ENCODE data around the gene BRINP1.

BRINP1 gene

GRCh38 chr9:119366909-119367682, 2.1 kb downstream of the BRINP1 start:
- H3K27ac Mint-ChIP-seq: no peak overlapping the region
- H3K4me1 Mint-ChIP-seq: peaks cover 6% of the 10 kb centered on the region
- no peak overlapping the region for H3K4me3 Mint-ChIP-seq
- no peak for ATAC-seq
- peaks cover 42% of the 10 kb centered on the region for H3K27me3 Mint-ChIP-seq
- peaks cover 9% of the 10 kb centered on the region for H3K9me3 Mint-ChIP-seq
- H3K36me3 Mint-ChIP-seq: no peaks in the 10 kb centered on the region

DNA sequence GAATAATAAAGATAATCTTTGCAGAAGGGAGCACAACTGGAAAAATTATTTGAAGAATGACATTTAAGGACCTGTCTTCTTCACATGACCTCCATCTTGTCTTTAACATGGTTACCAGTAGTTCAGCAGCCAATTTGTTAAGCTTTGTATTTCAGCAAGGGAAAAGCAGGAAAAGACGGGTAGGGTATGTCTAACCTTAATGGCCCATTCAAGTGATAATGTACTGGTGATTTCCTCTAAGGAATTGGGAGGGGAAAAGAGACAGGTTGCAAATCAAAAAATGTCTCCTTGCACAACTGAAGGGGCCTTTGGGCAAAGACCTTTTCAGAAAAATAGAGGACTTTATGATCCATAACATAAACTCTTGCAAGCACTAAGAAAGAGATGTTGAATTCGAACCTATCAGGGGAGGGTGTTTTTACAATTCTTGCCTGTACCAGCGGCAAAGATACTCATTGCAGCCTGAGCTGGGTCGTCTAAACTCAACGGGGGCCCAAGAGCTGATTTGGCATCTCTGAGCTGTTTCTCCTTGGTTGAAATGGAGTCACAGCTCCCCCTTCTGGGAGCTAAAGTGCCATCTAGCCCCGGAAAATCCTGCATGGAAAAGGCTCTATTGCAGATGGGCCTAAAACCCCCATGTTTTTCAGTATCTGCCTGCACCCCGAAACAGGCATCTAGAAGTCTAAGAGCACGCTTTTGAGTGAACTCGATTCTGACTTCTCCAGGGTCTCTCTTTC, 3.8 kb downstream of the BRINP1 start:
- Mint-ChIP-seq H3K27me3 (peaks cover 31% of the 10 kb centered on the region), H3K4me1 (peaks cover 6% of the 10 kb centered on the region), H3K4me3 (no peak overlapping the region), H3K27ac (no peak overlapping the region), H3K9me3 (peaks cover 1% of the 10 kb centered on the region), H3K36me3 (no peaks in the 10 kb centered on the region)
- no peak for ATAC-seq

GRCh38 chr9:119360237-119360636, 9.0 kb downstream of the BRINP1 start:
- ATAC-seq: no peak
- Mint-ChIP-seq H3K4me1 (no peaks in the 10 kb centered on the region), H3K27ac (no peak overlapping the region), H3K27me3 (no peaks in the 10 kb centered on the region), H3K9me3 (no peaks in the 10 kb centered on the region), H3K36me3 (no peaks in the 10 kb centered on the region), H3K4me3 (no peak overlapping the region)

DNA sequence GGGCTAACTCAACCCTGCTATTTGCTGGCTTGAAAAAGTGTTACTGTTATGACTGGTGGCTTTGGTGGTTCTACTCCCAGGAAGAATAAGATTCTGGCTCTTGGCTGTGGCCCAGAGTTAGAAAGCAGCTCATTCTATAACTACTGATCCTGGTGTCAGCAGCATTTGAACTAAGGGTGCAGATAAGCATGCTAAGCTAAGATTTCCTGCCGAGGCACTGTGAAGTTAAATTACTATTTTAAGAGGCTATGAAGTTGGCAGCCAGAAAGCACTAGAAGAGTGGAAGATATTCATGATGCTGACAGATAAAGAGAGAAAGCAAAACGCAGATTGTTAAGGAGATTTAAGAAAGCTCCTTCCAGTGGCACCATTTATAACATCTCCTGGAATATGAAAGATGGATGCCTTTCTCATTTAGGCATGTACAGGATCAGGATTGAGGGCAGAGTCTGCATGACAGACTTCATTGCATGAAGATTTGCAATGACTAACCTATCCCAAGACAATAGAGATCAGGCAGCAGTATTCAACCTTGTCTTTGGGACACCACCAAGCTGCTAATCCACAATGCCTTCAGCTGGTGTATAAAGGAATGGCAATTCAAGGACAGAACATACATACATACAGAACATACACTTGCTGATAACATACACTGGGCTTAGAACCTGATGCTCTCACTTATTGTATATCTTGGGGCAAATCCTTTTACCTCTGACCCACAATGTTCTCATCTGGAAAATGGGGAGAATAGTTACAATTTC, 11.7 kb downstream of the BRINP1 start:
- Mint-ChIP-seq H3K9me3 (no peaks in the 10 kb centered on the region), H3K27ac (no peak overlapping the region), H3K4me3 (no peak overlapping the region), H3K36me3 (no peaks in the 10 kb centered on the region), H3K27me3 (no peaks in the 10 kb centered on the region), H3K4me1 (no peaks in the 10 kb centered on the region)
- ATAC-seq: no peak

DNA sequence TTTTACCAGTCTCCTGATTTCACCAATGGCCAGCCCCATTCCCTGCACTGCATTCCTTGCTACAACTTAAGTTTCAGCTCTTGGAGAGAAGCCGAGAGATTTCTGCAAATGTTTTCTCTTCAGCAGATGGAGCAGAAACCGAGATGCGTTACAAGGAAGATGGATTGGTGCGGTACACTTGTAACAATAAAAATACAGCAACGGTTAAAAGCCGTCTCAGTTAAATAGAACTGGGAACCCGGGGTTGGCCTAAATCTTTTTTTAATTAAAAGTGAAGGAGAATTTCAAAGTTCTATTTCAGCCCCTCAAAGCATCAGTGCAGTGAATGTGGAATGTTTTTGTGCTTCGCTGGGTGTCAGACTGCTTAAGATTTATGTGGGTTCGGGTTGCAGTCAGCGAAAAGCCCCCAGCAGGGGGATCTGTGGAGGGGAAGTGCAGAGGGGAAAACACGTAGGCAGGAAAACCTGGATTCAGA, 19.8 kb downstream of the BRINP1 start:
- H3K27ac Mint-ChIP-seq: no peak overlapping the region
- no peak overlapping the region for H3K4me3 Mint-ChIP-seq
- H3K36me3 Mint-ChIP-seq: no peaks in the 10 kb centered on the region
- ATAC-seq: no peak
- H3K4me1 Mint-ChIP-seq: no peaks in the 10 kb centered on the region
- H3K9me3 Mint-ChIP-seq: no peaks in the 10 kb centered on the region
- H3K27me3 Mint-ChIP-seq: peaks cover 10% of the 10 kb centered on the region

DNA sequence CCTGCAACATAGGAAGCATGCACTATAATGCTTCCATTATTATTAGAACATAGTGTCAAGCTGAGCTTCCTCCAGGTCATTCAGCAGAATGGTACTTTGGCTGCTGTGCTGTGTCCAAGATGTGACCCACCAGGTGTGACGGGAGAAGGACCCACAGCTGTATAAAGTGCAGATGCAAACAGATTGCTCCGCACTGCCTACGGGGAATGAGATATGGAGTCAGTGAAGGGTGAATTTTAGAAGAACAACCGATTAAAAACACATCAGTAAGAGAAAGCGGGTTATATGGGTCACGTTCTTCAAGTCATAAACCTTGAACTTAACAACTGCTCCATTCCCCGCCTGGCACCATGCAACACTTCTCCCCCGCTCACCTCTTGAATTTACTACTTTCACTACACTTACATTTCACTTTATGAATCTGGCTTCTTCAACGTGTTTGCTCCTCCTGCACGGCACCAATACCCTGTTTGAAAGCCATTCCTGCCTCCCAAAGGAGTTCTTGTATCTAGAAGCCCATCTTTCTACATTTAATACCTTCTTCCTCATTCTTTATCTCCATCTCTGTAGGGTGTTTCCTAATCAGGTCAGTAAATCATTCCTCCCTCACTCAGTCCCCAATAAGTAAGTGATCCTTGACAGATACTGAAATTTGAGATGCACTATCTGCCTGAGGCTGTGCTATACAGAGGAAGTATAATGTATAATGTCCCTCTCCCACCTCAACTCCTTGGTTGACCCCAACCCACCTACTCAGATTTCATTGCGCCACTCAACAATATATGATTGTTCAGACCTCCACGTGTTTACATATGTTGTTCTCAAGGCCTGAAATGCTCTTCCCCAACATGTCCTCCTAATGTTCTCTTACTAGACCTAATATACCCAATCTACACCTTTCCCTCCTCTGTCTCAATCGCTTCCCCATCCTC, 25.9 kb downstream of the BRINP1 start:
- no peak for ATAC-seq
- Mint-ChIP-seq H3K27me3 (peaks cover 10% of the 10 kb centered on the region), H3K27ac (no peak overlapping the region), H3K4me3 (no peak overlapping the region), H3K36me3 (no peaks in the 10 kb centered on the region), H3K4me1 (no peaks in the 10 kb centered on the region), H3K9me3 (peaks cover 3% of the 10 kb centered on the region)

- no peak for ATAC-seq
- Mint-ChIP-seq H3K4me3 (no peak overlapping the region), H3K27me3 (no peaks in the 10 kb centered on the region), H3K27ac (no peak overlapping the region), H3K36me3 (no peaks in the 10 kb centered on the region), H3K9me3 (peaks cover 5% of the 10 kb centered on the region), H3K4me1 (no peaks in the 10 kb centered on the region)
Observed at GRCh38 chr9:119339056-119339455, 30.2 kb downstream of the BRINP1 start.

DNA sequence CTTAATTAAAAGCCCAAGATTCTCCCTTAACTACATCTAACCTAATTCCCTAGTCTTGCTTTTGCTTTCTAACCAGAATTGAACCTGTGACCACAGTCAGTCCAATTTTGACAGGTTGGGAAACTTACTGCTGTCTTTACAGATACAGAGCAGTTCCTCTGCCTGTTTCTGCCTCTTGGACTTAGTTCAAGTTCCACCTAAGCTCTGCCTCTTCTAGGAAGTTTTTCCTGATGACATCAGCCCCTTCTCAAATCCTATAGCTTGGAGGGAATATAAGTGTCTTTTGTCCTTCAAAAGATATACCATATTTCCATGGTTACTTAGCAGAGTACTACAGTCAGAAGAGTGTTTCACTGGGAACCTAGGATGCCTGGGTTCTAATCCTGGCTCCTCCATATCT, 31.7 kb downstream of the BRINP1 start:
- H3K27me3 Mint-ChIP-seq: no peaks in the 10 kb centered on the region
- H3K27ac Mint-ChIP-seq: no peak overlapping the region
- ATAC-seq: no peak
- H3K4me3 Mint-ChIP-seq: no peak overlapping the region
- peaks cover 2% of the 10 kb centered on the region for H3K9me3 Mint-ChIP-seq
- H3K36me3 Mint-ChIP-seq: no peaks in the 10 kb centered on the region
- no peaks in the 10 kb centered on the region for H3K4me1 Mint-ChIP-seq

GRCh38 chr9:119334745-119335144, 34.5 kb downstream of the BRINP1 start:
- no peaks in the 10 kb centered on the region for H3K4me1 Mint-ChIP-seq
- H3K4me3 Mint-ChIP-seq: no peak overlapping the region
- ATAC-seq: no peak
- H3K27ac Mint-ChIP-seq: no peak overlapping the region
- peaks cover 6% of the 10 kb centered on the region for H3K9me3 Mint-ChIP-seq
- no peaks in the 10 kb centered on the region for H3K36me3 Mint-ChIP-seq
- H3K27me3 Mint-ChIP-seq: no peaks in the 10 kb centered on the region

DNA sequence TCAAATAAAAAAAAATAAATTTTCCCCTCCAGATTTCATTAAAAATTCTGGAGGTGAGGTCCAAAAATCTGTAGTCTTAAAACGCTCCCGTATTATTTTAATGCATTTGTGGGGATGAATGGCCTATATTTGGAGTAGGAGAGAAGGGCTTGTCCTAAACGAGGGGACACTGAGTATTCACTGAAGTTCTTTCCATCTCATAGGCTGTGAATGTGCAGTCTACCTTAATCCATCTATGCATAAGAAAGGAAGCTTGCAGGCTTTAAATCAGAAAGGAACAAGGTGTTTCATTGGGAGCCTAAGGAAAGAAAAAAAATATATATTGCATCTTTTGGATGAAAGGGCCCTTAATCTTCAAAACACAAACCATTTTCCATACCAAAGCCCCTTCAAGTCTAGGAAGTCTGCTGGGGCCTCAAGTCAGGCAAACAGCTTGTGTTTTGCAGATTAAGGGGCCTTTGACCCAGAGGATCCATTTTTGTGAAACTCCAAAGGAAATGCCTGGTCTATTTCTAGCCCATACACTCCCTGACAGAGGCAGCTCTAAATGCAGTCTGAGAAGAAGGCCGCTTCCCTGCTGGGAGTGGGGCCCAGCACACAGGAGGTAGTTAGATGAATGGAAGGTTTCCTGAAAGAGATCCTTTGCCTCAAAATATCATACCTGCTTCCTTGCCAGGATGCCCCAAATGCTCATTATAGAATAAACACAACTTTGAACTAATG, 35.6 kb downstream of the BRINP1 start:
- no peak for ATAC-seq
- Mint-ChIP-seq H3K27ac (no peak overlapping the region), H3K4me3 (no peak overlapping the region), H3K9me3 (peaks cover 7% of the 10 kb centered on the region), H3K4me1 (no peaks in the 10 kb centered on the region), H3K36me3 (no peaks in the 10 kb centered on the region), H3K27me3 (no peaks in the 10 kb centered on the region)

DNA sequence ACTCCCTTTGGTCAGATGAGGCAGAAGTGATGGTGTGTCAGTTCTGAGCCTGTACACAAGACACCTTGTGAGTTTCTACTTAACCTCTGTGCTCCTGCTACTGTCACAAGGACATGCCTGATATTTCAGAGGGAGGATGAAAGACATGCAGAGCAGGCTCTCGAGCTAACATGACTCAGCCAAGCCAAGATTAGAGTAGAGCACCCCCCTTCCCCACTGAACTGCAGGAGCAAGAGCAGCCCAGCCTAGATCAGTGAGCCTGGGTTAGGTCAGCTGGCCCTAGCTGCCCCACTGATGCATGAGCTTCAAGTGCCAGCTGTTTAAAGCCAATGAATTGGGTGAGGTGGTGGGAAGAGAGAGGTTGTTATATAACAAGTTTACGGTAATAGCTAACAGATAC, 36.7 kb downstream of the BRINP1 start:
- Mint-ChIP-seq H3K27me3 (no peaks in the 10 kb centered on the region), H3K36me3 (no peaks in the 10 kb centered on the region), H3K27ac (no peak overlapping the region), H3K4me3 (no peak overlapping the region), H3K4me1 (no peaks in the 10 kb centered on the region), H3K9me3 (peaks cover 13% of the 10 kb centered on the region)
- ATAC-seq: no peak

GRCh38 chr9:119322184-119322583, 47.1 kb downstream of the BRINP1 start:
- Mint-ChIP-seq H3K4me3 (no peak overlapping the region), H3K27me3 (peaks cover 9% of the 10 kb centered on the region), H3K9me3 (peaks cover 7% of the 10 kb centered on the region), H3K36me3 (no peaks in the 10 kb centered on the region), H3K27ac (no peak overlapping the region), H3K4me1 (no peaks in the 10 kb centered on the region)
- ATAC-seq: no peak

DNA sequence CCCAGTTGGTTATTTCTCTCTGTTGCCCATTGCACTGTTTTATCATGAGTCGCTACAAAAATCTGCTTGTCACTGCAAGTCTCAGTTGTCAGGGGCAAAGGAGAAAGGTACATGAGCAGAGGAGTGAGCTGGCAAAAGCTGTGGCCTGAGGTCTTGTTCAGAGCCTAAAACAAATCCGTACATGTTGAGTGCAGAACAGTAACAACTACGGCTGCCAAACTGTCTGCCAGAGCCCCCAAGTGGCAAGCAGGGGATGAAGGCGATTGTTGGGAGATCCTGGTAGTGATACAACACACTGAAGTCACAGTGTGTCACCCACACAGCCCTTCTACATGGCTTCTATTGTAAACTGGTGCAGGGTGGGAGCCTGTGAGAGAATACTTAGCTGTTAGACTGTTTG, 50.9 kb downstream of the BRINP1 start:
- peaks cover 9% of the 10 kb centered on the region for H3K27me3 Mint-ChIP-seq
- ATAC-seq: no peak
- H3K9me3 Mint-ChIP-seq: no peaks in the 10 kb centered on the region
- H3K36me3 Mint-ChIP-seq: no peaks in the 10 kb centered on the region
- H3K4me1 Mint-ChIP-seq: no peaks in the 10 kb centered on the region
- no peak overlapping the region for H3K4me3 Mint-ChIP-seq
- H3K27ac Mint-ChIP-seq: no peak overlapping the region

DNA sequence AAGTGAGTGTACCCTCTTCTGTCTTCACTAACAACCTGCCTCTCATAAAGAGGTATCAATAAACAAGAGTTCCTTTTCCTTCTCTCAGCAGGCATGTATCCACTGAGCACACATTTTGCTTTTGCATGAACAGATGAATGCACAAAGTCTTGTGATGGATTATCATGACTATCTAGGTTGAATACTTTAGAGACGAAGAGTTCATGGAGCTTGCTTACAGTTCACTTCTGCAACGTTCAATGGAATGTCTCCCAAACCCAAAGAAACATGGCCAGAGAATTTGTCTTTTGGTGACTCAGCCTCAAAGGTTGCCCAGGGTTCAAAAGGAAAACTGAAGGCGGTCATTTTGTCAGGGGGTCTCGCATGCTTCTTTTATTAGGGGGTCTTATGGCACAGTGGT, 55.4 kb downstream of the BRINP1 start:
- Mint-ChIP-seq H3K27ac (no peak overlapping the region), H3K27me3 (no peaks in the 10 kb centered on the region), H3K9me3 (no peaks in the 10 kb centered on the region), H3K4me3 (no peak overlapping the region), H3K36me3 (no peaks in the 10 kb centered on the region), H3K4me1 (no peaks in the 10 kb centered on the region)
- ATAC-seq: no peak
